NCI-H1436 (cell line): ENCODE results near the gene MTHFD2.
A peak's percentile ranks its signal among the peaks of the same experiment; 100 is the strongest.

ENCODE experiments used
- DNase-seq: peaks from one replicate; lab custom pipeline; 2025; lab: John Stamatoyannopoulos, UW

Gene MTHFD2

DNA sequence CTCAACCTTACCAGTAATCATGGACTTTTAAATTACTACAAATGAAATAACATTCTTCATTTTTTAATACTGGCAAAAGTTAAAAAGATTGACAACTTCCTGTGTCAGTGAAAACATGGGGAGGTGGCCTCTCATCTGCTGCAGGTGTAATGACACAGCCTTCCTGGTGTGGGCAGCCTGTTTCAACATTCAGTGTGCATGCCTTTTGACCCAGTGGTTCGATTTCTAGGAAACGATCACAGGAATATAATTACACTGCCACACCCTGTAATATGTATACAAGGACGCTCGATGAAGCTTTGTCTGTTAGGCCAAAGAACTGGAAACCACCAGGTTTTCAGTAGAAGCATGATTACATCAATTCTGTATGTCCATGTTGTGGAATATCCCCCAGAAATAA lies 68.7 kb downstream of the MTHFD2 start:
- DNase-seq = peak; percentile 47
